HCT116 (cell line): Measurements from ENCODE around the gene SCUBE2.

Source experiments
- EZH2 ChIP-seq: fragments of 200-600 bp; sonication (generic); IDR thresholded peaks from 2 replicates; pipeline ENCODE4 v1.6.1; 2017; ENCODE audit warnings: antibody characterized with exemption, mixed run types
- JUND ChIP-seq: IDR thresholded peaks from 2 replicates; pipeline ENCODE4 v1.6.1; 2012
- POLR2A ChIP-seq: IDR thresholded peaks from 2 replicates; pipeline ENCODE4 v1.7.0; 2011; ENCODE audit warnings: borderline replicate concordance; ENCODE audit not compliant: insufficient read depth, insufficient read length; ENCODE audit errors: extremely low read depth
- TF ChIP-seq, protein P1 (sequence below), 3 experiments: fragments of 200-600 bp in 1 of 3; sonication (generic) in 1 of 3; IDR thresholded peaks in 2 of 3; conservative IDR thresholded peaks in 1 of 3; 2 replicates each; pipeline ENCODE4 v1.5.1; 2012 to 2017; ENCODE audit warnings: low read depth in 2 of 3, low read length in 2 of 3, antibody characterized with exemption in 1 of 3, borderline replicate concordance in 1 of 3, control low read depth in 1 of 3, mild to moderate bottlenecking in 1 of 3, mixed read lengths in 1 of 3, mixed run types in 1 of 3, moderate library complexity in 1 of 3; ENCODE audit not compliant: insufficient read depth in 1 of 3
- TF ChIP-seq, protein P2 (sequence below): IDR thresholded peaks from 2 replicates; pipeline ENCODE4 v1.6.1; 2012
- TF ChIP-seq, protein P3 (sequence below): IDR thresholded peaks from 2 replicates; pipeline ENCODE4 v1.6.1; 2012
- TF ChIP-seq, protein P4 (sequence below): IDR thresholded peaks from 2 replicates; pipeline ENCODE4 v1.6.1; 2012; ENCODE audit warnings: low read depth

- no peak for TF ChIP-seq EZH2
- TF ChIP-seq POLR2A, result no peak
- TF ChIP-seq, protein P1, sequence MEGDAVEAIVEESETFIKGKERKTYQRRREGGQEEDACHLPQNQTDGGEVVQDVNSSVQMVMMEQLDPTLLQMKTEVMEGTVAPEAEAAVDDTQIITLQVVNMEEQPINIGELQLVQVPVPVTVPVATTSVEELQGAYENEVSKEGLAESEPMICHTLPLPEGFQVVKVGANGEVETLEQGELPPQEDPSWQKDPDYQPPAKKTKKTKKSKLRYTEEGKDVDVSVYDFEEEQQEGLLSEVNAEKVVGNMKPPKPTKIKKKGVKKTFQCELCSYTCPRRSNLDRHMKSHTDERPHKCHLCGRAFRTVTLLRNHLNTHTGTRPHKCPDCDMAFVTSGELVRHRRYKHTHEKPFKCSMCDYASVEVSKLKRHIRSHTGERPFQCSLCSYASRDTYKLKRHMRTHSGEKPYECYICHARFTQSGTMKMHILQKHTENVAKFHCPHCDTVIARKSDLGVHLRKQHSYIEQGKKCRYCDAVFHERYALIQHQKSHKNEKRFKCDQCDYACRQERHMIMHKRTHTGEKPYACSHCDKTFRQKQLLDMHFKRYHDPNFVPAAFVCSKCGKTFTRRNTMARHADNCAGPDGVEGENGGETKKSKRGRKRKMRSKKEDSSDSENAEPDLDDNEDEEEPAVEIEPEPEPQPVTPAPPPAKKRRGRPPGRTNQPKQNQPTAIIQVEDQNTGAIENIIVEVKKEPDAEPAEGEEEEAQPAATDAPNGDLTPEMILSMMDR (IDR thresholded peaks at IDR 0.05 in 2 of 3, conservative IDR thresholded peaks at IDR 0.05 in 1 of 3; ENCODE audit: borderline replicate concordance in 1 of 3, insufficient read depth in 1 of 3, low read depth in 2 of 3, low read length in 2 of 3), result no peak
- TF ChIP-seq, protein P2, sequence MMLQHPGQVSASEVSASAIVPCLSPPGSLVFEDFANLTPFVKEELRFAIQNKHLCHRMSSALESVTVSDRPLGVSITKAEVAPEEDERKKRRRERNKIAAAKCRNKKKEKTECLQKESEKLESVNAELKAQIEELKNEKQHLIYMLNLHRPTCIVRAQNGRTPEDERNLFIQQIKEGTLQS, result no peak
- TF ChIP-seq, protein P3, sequence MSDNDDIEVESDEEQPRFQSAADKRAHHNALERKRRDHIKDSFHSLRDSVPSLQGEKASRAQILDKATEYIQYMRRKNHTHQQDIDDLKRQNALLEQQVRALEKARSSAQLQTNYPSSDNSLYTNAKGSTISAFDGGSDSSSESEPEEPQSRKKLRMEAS, result no peak
- TF ChIP-seq JUND, result no peak
- TF ChIP-seq, protein P4, sequence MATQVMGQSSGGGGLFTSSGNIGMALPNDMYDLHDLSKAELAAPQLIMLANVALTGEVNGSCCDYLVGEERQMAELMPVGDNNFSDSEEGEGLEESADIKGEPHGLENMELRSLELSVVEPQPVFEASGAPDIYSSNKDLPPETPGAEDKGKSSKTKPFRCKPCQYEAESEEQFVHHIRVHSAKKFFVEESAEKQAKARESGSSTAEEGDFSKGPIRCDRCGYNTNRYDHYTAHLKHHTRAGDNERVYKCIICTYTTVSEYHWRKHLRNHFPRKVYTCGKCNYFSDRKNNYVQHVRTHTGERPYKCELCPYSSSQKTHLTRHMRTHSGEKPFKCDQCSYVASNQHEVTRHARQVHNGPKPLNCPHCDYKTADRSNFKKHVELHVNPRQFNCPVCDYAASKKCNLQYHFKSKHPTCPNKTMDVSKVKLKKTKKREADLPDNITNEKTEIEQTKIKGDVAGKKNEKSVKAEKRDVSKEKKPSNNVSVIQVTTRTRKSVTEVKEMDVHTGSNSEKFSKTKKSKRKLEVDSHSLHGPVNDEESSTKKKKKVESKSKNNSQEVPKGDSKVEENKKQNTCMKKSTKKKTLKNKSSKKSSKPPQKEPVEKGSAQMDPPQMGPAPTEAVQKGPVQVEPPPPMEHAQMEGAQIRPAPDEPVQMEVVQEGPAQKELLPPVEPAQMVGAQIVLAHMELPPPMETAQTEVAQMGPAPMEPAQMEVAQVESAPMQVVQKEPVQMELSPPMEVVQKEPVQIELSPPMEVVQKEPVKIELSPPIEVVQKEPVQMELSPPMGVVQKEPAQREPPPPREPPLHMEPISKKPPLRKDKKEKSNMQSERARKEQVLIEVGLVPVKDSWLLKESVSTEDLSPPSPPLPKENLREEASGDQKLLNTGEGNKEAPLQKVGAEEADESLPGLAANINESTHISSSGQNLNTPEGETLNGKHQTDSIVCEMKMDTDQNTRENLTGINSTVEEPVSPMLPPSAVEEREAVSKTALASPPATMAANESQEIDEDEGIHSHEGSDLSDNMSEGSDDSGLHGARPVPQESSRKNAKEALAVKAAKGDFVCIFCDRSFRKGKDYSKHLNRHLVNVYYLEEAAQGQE, result no peak
Measured at GRCh38 chr11:9002920-9003572, 88.4 kb downstream of the SCUBE2 start.
